ENCODE data around the gene PNLDC1.
"Not testable (repeated sequence)": the region's sequence is repeated elsewhere in the genome, so short reads cannot be mapped to it uniquely, and the experiment has no call there.

DNA sequence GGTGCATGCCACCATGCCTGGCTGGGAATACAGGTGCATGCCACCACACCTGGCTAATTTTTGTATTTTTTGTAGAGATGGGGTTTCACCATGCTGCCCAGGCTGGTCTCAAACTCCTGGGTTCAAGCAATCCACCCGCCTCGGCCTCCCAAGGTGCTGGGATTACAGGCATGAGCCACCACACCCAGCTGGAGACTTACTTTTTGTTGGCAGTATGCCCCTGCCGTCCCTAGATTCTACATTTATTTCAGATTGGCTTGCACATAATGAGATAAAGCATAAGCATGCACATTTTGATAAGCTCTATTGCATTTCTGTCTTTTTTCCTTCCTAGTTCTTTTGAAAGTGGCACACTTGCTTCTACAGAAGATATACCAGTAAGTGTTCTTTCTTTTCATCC lies 16.7 kb downstream of the PNLDC1 start:
- TF ChIP-seq TARDBP (IDR thresholded peaks at IDR 0.05); BHLHE40 (IDR thresholded peaks at IDR 0.05; ENCODE audit: borderline replicate concordance); SP1 (IDR thresholded peaks at IDR 0.05); NFRKB (IDR thresholded peaks at IDR 0.05); ARNT (IDR thresholded peaks at IDR 0.05); CTBP1 (IDR thresholded peaks at IDR 0.05; ENCODE audit: borderline replicate concordance); FOXA1 (IDR thresholded peaks at IDR 0.05); ZNF384 (IDR thresholded peaks at IDR 0.05); HDGF (IDR thresholded peaks at IDR 0.05; ENCODE audit: borderline replicate concordance): not testable (repeated sequence)
